K562 (cell line): ENCODE results near the gene CT45A9.
"Not testable (repeated sequence)": the region's sequence is repeated elsewhere in the genome, so short reads cannot be mapped to it uniquely, and the experiment has no call there.

Experiments
- CTCF ChIP-seq, 3 experiments: IDR thresholded peaks in 2 of 3; conservative IDR thresholded peaks in 1 of 3; 2 replicates each; pipeline ENCODE4 v1.5.1; 2011 to 2012; ENCODE audit warnings: low read length in 3 of 3, mild to moderate bottlenecking in 3 of 3, control low read depth in 2 of 3, improper control_type of control experiment in 1 of 3, inconsistent platforms in 1 of 3, low read depth in 1 of 3, mixed read lengths in 1 of 3, moderate library complexity in 1 of 3; ENCODE audit not compliant: insufficient read depth in 2 of 3
- ILK ChIP-seq: fragments of 450-650 bp; IDR thresholded peaks from 2 replicates; pipeline ENCODE4 v1.6.1; 2016; ENCODE audit warnings: missing genetic modification characterization, low read depth, mild to moderate bottlenecking, missing compliant biosample characterization, moderate library complexity, borderline replicate concordance
- JUND ChIP-seq, 2 experiments: IDR thresholded peaks; 2 replicates in 1 of 2; 3 replicates in 1 of 2; pipeline ENCODE4 v1.6.1; 2011; ENCODE audit warnings: borderline replicate concordance in 2 of 2, low read depth in 2 of 2, low read length in 2 of 2, improper control_type of control experiment in 1 of 2, missing biosample characterization in 1 of 2, missing genetic modification characterization in 1 of 2, missing genetic modification reagents in 1 of 2
- MXI1 ChIP-seq: IDR thresholded peaks from 2 replicates; pipeline ENCODE4 v1.6.1; 2011; ENCODE audit warnings: low read depth, mild to moderate bottlenecking, improper control_type of control experiment, low read length
- MYC ChIP-seq, 2 experiments: fragments of 250-450 bp in 1 of 2; sonication (Bioruptor Pico) in 1 of 2; IDR thresholded peaks; 2 replicates each; pipeline versions ENCODE4 v1.5.1 to v1.6.1; 2012 to 2021; ENCODE audit warnings: low read depth in 2 of 2, borderline replicate concordance in 1 of 2, improper control_type of control experiment in 1 of 2, low read length in 1 of 2, mild to moderate bottlenecking in 1 of 2, moderate library complexity in 1 of 2
- RHOXF2B ChIP-seq: fragments of 250-450 bp; sonication (Bioruptor Pico); conservative IDR thresholded peaks from 2 replicates; pipeline ENCODE4 v1.5.1; 2021
- TAF1 ChIP-seq: IDR thresholded peaks from 2 replicates; pipeline ENCODE4 v1.6.1; 2011; ENCODE audit warnings: mild to moderate bottlenecking, low read length, moderate library complexity; ENCODE audit not compliant: insufficient read depth, control insufficient read depth, severe bottlenecking; ENCODE audit errors: extremely low read depth
- ZNF146 ChIP-seq: IDR thresholded peaks from one replicate; pipeline ENCODE4 v1.6.1; 2018; ENCODE audit warnings: missing compliant biosample characterization; ENCODE audit not compliant: unreplicated experiment
- ZNF224 ChIP-seq: sonication (generic); formaldehyde crosslinking; IDR thresholded peaks from 2 replicates; pipeline ENCODE4 v1.8.0; 2022; ENCODE audit warnings: mild to moderate bottlenecking, missing genetic modification reagents

GRCh38 chrX:135888230-135888629 is 16.6 kb upstream of the CT45A9 start:
- TF ChIP-seq CTCF (IDR thresholded peaks at IDR 0.05 in 2 of 3, conservative IDR thresholded peaks at IDR 0.05 in 1 of 3; ENCODE audit: insufficient read depth in 2 of 3, low read depth in 1 of 3, low read length in 3 of 3); JUND (IDR thresholded peaks at IDR 0.05; ENCODE audit: borderline replicate concordance, low read depth, low read length); JUND (tag; IDR thresholded peaks at IDR 0.05; ENCODE audit: borderline replicate concordance, low read depth, low read length); ZNF224 (CRISPR knock-in tag); ILK; MXI1; TAF1; ZNF146 (CRISPR knock-in tag); MYC (IDR thresholded peaks at IDR 0.05; ENCODE audit: low read depth, low read length); MYC (CRISPR knock-in tag; IDR thresholded peaks at IDR 0.05; ENCODE audit: borderline replicate concordance, low read depth); RHOXF2B: not testable (repeated sequence)
